Smooth muscle cell of the brain vasculature (primary cell): ENCODE results near the gene SEPTIN10.
"Not testable (repeated sequence)": the region's sequence is repeated elsewhere in the genome, so short reads cannot be mapped to it uniquely, and the experiment has no call there.

ENCODE experiments used
- DNase-seq: peaks from one replicate; pipeline ENCODE4 v3.0.0-alpha.2; 2012; ENCODE audit warnings: low read depth, low spot score

Gene SEPTIN10

DNA sequence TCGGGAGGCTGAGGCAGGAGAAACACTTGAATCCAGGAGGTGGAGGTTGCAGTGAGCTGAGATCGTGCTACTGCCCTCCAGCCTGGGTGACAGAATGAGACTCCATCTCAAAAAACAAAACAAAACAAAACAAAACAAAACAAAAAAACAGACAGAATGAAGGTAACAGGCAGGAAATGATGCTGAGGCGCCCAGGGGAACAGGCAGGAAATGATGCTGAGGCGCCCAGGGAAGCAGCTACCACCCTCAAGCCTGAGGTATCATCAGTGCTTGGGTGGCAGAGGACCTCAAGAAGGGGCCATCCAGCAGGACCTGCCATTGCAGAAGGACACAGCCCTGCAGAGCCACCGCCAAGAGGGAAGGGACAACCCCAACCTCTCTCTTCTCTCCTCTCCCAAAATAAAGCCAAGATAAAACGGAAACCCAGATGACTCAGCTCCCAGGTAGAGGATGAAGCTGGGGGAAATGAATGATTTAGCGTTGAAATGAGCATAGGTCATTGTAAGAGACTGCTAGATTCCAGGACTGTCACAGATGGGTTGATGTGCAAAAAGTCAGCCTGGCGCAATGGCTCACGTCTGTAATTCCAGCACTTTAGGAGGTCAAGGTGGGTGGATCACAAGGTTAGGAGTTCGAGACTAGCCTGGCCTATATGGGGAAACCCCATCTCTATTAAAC, 19.7 kb upstream of the SEPTIN10 start:
- DNase-seq = no peak

- no peak for DNase-seq
These were observed 18.5 kb upstream of the SEPTIN10 start for GRCh38 chr2:109632158-109632789.

DNA sequence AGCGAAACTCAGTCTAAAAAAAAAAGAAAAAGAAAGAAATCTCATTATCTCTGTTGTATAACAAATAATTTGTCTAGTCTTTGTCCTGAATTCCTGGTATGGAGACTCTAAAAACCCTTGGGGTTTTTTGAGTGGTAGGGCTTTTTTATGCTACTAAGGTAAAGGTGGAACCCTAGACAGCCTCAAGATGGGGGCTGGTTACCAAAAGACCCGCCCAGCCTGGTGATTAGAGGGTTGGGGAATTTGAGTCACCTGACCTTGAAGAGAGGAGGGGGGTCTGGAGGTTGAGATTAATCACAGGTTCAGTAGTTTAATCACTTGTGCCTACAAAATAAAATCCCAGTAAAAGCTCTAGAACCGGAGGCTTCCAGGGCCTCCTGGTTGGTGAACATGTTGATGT, 18.0 kb upstream of the SEPTIN10 start:
- DNase-seq = no peak

DNA sequence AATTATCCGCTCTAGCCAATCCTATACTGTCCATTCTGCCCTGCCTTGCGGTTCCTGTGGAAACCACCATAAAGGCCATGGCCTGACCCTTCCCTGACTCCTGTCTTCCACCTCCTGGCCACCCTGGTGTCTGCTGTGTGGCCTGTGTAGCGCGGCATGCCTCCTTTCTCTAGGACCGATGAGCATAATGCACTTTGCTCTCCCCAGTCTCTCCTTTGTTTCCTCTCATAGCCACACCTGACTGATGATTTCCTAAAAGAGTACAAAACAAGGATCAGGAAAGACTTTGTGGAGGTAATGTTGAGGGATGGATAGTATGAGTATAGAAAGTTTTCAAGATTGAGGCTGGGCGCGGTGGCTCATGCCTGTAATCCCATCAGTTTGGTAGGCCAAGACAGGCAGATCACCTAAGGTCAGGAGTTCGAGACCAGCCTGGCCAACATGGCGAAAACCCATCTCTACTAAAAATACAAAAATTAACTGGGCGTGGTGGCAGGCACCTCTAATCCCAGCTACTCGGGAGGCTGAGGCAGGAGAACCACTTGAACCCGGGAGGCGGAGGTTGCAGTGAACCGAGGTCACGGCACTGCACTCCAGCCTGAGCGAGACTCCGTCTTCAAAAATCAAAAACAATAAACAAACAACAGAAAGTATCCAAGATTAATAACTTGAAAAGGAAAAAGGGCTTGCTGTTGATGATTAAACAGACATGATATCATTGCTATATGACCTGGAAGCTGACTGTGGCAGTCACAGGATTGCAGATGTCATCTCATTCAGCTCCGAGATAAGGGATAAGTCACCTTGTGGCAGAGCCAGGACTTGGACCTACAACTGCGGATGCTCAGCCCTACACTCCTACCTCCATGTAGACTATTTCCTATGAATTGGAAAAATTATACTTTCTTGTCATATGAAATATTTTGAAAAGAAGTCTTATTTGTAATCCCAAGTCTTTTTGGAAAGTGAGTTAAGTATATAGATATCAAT, 17.0 kb upstream of the SEPTIN10 start:
- DNase-seq = no peak

GRCh38 chr2:109629867-109630266, 16.1 kb upstream of the SEPTIN10 start:
- DNase-seq = no peak

DNA sequence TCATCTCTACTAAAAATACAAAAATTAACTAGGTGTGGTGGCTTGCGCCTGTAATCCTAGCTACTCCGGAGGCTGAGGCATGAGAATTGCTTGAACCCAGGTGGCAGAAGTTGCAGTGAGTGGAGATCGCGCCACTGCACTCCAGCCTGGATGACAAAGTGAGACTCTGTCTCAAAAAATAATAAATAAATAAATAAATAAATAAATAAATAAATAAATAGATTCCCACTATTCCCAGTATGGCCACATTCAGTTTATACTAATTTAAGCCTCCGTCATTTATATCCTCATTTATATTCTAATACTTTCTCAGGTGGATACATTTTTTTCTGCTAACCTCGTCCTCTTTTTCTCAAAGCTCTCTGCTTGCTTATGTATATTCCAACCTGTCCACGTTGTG, 14.6 kb upstream of the SEPTIN10 start:
- not testable (repeated sequence) for DNase-seq

- DNase-seq = no peak
These were observed 10.6 kb upstream of the SEPTIN10 start for GRCh38 chr2:109624339-109624738.

- no peak for DNase-seq
These were observed 10.2 kb upstream of the SEPTIN10 start for GRCh38 chr2:109623923-109624322.

DNA sequence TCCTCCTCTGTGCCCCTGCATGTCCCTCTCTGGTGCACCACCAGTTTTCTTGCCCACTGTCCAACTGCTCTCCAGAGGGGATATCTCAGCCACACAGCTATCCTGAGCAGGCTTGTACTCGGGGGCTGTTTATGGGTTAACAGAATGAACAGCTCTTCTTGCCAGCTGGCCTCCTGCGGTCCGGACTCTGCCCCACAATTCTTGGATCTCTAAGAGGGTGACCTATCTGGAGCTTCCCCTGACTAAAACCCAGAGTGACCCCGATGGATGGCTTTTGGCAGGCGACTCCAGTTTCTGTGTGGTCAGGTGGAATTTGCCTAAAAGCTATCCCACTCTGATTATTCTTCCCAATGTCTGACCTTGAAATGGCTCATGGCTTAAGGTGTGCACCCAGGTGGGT, 9.5 kb upstream of the SEPTIN10 start:
- no peak for DNase-seq

- no peak for DNase-seq
These were observed 5.4 kb upstream of the SEPTIN10 start for GRCh38 chr2:109619032-109619615.

DNA sequence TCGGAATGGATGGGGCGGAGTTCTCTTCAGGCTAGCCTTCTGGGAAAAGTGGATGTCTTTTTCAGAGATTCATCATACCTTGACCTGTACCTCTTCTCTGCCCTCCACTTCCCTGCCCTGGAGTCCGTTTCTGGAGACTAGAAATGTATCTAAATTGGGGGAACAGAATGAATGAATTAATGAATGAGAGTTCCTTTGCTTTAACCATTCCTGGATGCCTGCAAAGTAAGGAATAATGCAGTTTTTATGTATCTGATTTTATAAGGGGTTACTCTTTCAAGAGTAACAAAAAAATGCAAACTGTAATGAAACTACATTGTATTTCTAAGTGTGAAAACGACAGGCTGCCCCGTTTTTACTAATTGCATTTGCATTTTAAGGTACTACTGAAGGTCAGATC, 2.4 kb upstream of the SEPTIN10 start:
- no peak for DNase-seq

- no peak for DNase-seq
These were observed 1.9 kb upstream of the SEPTIN10 start for GRCh38 chr2:109615637-109616144.

GRCh38 chr2:109614715-109615636, 1.2 kb upstream of the SEPTIN10 start:
- no peak for DNase-seq

DNA sequence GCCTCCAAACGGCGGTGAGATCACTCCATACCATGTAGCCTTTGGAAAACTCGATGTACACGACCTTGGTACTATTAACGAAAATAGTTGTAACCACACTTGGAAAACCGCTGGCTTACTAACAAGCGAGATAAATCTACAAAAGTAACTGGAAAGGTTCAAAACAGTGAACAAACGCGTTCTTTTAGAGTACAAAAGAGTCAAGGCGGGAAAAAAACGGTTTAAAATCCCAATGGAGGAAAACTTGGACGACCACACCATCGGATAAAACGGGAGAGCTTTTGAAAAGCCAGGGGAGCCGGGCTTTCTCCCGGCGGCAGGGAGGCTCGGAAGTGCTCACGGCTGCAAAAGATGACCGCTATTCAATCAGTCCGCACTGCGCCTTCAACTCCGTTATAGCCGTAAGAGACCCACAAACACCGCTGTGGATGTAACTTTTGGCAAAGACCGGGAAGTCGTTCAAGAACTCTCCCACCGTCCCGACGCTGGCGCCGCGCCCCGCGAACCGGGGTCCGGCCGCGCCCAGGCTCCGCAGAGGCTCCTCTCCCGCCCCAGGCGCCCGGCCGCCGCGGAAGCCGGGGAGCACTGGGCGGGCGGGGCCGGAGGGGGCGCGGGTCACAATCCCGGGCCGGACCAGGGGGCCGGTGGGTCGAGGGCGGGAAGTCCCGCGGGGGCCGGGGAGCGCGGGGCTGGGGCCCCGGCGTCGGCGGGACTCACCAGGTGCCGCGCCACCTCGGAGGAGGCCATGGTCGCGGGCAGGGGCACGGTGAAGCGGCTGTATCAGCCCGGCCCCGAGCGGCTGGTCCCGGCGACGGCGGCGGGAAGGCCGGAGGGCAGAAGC, 465 bp downstream of the SEPTIN10 start:
- DNase-seq = no peak

GRCh38 chr2:109611467-109612095, 2.2 kb downstream of the SEPTIN10 start:
- no peak for DNase-seq

GRCh38 chr2:109609352-109610024, 4.3 kb downstream of the SEPTIN10 start:
- no peak for DNase-seq

DNA sequence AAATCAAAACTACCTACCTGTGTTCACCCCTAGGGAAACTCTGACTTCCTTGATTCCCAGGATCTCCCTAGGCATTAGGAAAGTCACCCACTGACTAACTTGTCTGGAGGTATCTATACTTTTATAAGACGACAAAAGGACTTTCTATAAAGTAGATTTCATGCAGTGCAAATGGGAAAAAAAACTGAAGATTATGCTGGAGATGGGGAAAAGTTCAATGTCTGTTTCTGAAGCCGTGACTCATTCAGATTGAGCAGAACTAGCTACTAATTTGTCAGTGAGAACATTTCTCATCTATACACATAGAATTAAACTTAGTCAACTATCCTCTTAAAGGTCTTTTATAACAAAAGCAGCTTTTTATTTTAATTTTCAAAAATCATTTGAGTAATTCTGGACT, 6.0 kb downstream of the SEPTIN10 start:
- DNase-seq = no peak

DNA sequence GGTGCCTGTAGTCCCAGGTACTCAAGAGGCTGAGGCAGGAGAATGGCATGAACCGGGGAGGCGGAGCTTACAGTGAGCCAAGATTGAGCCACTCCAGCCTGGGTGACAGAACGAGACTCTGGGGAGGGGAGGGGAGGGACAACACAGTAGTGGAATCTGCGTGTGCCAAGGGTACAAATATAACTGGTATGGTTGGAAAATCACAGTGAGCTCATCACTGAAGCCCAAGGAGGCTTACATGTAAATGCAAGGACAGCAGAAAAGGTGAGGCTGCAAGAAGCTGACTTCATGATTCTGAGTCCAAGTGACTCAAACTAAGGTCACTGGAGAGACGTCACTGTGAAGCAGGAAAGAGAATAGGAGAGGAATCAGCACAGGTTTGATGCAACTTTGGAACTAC, 9.2 kb downstream of the SEPTIN10 start:
- DNase-seq = no peak
